ENCODE data around the gene JAKMIP3.
A peak's percentile ranks its signal among the peaks of the same experiment; 100 is the strongest.
"Not testable (repeated sequence)": the region's sequence is repeated elsewhere in the genome, so short reads cannot be mapped to it uniquely, and the experiment has no call there.

JAKMIP3 gene

DNA sequence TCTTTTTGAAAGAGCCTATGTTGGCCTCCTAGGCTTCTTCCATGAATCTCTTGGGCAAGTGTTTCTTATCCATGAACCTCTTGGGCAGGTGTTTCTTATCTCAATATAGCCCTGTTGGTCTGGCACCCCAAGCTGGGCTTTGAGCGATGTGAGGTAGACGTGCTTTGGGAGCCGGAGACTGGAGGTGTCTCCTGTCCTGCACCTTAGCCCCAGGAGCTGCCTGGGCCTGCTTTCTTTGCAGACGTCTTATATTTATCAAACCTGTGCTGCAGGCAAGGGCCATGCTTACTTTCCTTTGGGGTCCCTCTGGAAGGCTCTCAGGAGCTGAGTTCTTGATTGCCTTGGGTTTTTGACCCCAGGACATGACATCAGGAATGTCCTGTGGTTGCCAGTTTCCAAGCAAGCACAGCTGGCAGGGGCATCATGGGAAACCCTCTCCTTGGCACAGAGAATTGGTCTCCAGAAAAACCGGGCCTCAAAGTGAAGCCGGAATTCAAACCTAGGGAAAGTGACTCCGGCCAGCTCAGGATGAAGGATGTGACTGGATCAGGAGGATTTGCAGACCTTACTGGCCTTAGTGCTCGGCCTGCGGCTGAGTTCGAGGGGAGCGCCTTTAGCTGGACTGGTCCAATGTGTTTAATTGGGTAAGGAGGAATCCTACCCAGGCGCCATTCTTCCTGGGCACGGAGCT lies 2.8 kb downstream of the JAKMIP3 start:
- DNase-seq, result no peak

GRCh38 chr10:132069122-132069848 lies 3.5 kb downstream of the JAKMIP3 start:
- no peak for DNase-seq

DNA sequence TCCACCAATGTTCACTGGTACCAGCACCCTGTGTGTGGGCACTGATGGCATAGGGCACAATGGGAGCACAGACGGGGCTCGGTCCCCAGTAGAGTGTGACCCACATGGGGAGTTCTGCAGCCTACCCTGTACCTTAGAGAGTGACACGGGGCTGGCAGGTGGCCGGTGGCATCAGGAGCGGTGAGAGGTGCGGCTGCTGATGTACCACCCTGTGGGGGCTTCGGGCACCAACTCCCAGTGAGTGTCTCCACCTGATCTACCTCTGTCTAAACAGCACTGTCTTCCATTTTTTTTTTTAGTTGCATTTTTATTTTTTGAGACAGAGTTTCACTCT lies 4.1 kb downstream of the JAKMIP3 start:
- DNase-seq, result no peak

GRCh38 chr10:132070724-132071123 lies 5.0 kb downstream of the JAKMIP3 start:
- no peak for DNase-seq

GRCh38 chr10:132071667-132072066 lies 5.9 kb downstream of the JAKMIP3 start:
- DNase-seq, result no peak

DNA sequence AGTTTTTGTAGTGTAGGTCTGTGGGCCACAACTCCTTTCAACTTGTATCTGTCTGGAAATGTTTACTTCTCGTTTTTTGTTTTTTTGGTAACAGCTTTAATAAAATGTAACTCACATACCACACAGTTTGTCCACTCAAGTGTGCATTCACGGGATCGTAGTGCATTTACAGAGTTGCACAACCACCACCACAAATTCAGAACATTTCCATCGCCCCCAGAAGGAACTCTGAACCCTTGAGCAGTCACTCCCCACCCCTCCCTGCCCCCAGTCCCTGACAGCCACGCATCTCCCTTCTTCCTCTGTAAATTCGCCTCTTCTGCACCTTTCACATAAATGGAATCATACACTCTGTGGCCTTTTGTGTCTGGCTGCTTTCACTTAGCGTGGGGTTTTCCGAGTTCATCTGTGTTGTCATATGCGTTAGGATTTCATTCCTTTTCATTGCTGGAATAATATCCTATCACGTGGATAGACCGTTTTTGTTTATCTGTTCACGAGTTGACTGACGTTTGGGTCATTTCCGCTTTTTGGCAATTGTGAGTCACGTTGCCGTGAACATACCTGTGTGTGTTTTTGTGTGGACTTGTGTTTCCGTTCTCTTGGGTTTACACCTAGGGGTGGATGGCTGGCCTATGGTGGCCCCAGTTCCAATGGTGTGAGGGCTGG lies 10.3 kb downstream of the JAKMIP3 start:
- DNase-seq, result no peak

DNA sequence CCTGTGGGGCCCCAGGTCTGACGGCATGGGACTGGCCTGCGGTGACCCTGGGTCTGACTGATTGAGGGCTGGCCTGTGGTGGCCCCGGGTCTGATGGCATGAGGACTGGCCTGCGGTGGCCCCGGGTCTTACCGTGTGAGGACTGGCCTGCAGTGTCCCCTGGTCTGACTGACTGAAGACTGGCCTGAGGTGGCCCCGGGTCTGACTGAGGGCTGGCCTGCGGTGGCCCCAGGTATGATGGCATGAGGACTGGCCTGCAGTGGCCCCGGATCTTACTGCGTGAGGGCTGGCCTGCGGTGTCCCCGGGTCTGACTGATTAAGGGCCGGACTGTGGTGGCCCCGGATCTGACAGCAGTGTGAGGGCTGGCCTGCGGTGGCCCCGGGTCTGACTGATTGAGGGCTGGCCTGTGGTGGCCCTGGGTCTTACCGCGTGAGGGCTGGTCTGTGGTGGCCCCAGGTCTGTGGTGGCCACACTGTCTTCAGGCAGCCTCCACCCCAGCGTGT lies 10.9 kb downstream of the JAKMIP3 start:
- no peak for DNase-seq

DNA sequence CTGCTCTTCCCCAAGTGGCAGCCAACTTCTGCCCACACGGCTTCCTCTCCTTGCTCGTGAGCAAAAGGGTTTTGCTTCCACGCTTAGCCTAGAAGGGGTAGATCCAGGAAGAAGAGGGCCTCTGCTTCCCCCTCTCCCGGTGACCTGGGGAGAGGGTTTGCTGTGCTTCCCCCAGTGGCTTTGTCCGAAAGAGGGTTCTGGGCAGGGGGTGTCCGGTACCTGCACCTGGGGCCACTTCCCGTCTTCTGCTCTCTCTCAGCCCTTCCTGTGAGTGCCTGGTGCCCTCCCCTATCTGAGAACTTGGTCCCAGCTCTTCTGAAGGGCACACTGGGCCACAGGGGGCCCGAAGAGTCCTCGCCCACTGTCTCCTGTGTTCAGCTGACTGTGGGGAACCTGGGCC lies 11.3 kb downstream of the JAKMIP3 start:
- DNase-seq, result no peak

GRCh38 chr10:132078746-132079345 lies 13.1 kb downstream of the JAKMIP3 start:
- DNase-seq, result no peak

DNA sequence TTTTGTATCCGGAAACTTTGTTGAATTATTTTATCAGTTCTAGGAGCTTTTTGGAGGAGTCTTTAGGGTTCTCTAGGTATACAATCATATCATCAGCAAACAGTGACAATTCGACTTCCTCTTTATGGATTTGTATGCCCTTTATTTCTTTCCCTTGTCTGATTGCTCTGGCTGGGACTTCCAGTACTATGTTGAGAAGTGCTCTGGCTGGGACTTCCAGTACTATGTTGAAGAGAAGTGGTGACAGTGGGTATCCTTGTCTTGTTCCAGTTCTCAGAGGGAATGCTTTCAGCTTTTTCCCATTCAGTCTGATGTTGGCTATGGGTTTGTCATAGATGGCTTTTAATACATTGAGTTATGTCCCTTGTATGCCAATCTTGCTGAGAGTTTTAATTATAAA lies 18.6 kb downstream of the JAKMIP3 start:
- DNase-seq, result not testable (repeated sequence)

GRCh38 chr10:132093236-132093635 lies 27.5 kb downstream of the JAKMIP3 start:
- not testable (repeated sequence) for DNase-seq

GRCh38 chr10:132094581-132095234 lies 29.0 kb downstream of the JAKMIP3 start:
- no peak for DNase-seq

DNA sequence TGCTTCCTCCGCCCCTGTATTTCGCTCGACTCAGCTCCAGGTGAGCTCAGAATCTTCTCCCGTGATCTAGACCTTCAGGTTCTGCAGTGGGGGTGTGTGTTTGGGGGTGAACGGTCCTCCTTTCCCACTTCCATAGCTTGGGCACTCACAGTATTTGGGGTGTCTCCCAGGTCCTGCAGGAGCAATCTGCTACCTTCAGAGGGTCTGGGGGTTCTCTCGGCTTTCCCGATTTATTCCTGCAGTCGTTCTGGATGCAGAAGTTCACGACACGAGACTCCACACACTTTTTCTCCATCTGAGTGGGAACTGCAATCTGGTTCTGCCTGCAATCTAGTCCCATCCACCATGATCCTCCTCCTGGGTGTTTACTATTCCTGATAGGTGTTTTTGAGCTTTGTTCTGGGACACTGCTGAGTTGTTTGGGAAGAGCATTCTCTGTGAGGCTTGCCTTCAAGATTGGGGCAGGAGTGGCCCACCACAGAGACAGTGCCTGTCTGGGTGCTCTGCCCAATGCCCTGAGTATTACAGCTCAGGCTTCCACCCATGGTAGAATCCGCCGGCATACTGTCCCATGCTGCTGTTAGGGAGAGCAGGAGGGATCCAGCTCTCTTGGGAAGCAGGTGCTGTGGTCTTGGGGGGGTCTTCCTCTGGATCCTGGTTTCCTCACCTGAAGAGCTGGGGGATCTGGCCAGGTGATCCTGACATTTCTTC lies 29.8 kb downstream of the JAKMIP3 start:
- DNase-seq, result no peak

- DNase-seq, result peak; percentile 46
These were observed 30.5 kb downstream of the JAKMIP3 start for GRCh38 chr10:132096223-132096622.

GRCh38 chr10:132096863-132097478 lies 31.2 kb downstream of the JAKMIP3 start:
- no peak for DNase-seq

GRCh38 chr10:132097609-132098377 lies 32.0 kb downstream of the JAKMIP3 start:
- no peak for DNase-seq

DNA sequence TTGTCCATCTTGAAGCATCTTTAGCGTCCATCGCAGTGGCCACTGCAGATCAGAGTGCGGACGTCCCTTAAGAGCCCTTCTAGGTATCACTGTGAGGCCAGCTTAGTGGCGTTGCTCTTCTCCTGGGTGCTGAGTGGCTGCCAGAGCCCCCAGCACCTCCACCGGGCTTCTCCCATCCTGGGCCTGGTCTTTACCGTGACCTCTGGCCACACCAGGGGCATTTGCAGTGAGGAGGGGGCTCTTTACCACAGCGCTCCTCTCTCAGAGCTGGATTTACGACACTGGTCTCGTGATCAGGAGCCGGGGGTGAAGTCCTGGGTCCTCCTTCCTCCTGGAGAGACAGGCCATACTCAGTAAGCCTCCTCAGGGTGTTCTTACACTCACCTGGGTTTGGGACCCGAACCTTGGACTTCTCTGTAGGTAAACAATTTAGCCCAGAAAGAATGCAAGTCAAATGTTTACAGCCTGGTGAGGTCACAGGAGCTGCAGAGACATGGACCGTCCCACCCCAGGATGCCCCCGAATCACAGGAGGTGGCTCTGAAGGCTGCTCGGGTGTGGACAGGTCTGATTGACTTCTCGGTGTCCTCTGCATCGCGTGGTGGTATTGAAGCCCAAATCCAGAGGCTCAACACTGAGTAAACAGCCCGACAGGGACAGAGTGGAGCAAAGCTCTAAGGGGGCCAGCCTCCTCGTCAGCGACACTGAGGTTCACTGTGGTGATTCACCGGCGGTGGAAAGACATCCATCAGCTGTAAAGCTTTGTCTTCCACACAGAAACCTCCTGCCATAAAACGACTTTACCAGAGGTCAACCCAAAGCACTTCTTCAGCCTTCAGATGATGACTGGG lies 33.0 kb downstream of the JAKMIP3 start:
- DNase-seq, result no peak

DNA sequence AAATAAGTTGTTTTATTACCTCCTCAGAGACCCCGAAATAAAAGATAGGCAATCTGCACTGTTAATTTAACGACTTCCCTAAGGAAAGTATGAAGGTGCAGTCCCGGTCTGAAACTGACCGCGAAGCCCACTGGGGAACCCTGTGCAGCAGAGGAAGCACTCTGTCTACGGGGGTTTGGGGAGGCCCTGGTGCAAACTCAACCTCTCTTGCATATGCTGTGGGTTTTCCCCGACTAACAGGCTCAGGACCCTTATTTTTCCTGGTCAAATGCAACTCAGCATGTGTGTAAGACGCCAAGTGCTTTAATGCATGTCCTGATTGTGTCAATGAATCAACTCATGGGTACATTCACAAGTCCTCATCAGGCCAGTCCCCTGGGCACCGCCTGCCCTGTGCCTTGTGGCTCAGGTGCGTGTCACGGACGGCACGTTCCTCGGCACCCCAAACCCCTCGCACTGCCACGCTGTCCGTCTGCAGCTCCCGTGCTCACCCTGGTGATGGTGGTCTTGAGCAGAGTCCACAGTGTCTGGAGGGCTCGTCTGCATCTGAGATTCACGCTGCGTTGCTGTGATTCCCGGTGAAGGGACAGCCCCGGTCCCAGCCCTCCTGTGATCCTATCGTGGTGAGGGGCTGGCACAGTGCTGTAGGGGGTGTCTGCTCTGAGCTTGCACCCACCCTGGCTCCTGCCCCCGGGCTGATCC lies 33.8 kb downstream of the JAKMIP3 start:
- DNase-seq, result no peak

DNA sequence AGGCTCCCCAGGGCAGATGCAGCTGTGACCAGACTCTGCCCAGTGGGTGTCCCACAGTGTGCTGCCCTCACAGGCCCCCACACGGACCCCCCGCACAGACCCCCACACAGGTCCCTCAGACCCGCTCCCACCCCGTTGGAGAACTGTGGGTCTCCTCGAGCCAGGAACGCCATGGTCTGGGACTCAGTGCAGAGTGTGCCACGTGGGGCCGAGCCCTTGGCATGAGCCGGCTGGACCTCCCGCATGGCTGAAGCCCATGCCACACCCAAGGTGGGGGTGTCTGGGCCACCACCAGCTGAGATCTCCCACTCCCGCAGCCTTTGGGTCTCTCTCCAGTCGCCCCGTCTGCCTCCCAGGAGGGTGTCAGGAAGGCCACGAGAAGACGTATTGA lies 34.3 kb downstream of the JAKMIP3 start:
- no peak for DNase-seq

Measured in kidney glomerular epithelial cell (primary cell).